GM12801 (cell line): ENCODE measurements around the gene TMEM232.

ENCODE experiments used
- TF ChIP-seq, protein P1 (sequence below): IDR thresholded peaks from one replicate; pipeline ENCODE4 v1.5.1; 2011; ENCODE audit warnings: control low read depth; ENCODE audit not compliant: insufficient read length; ENCODE audit errors: extremely low read depth

Gene TMEM232

DNA sequence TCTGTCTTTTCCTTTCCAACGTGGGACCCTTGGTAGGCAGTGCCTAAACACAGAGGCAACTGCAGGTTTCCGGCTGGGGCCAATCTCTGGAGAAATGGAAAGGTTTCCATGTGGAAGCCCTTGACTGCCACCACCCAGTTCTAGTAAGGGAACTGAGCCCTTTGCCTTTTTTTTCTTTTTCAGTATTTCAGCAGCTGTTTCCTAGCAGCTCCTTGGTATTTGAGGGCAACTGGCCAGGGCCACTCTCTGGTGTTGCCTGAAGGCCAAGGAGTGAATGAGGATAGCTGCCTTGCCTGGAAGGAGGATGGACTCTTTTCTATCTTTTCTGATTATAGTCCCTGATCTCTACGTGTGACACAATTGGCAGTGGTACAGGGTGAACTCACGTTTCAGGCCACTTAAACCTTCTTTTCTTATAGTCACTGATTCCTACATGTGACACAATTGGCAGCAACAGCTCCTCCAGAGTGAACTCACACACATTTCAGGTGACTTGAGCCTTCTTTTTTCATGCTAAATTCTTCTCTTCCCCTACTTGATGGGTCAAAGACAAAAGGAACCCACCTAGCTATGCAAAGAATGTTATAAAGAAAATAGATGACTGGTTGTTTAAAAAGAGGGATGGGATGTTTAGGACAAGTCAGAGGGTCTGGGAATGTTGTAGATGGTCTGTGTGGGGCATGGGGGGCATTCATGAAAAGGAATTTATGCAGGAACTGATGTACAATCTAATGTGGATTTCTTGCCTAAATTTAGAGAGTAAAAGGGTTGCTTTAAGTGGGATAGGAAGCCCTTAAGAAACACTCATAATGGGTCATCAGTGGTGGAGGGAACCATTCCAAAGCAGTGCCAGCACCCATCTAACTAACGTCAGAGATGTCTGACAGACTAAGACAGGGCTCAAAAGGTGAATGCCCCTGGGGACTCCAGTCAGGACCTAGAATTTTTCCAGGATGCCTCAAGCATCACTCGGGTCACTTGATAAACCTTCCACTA is 190.1 kb downstream of the TMEM232 start:
- TF ChIP-seq, protein P1, sequence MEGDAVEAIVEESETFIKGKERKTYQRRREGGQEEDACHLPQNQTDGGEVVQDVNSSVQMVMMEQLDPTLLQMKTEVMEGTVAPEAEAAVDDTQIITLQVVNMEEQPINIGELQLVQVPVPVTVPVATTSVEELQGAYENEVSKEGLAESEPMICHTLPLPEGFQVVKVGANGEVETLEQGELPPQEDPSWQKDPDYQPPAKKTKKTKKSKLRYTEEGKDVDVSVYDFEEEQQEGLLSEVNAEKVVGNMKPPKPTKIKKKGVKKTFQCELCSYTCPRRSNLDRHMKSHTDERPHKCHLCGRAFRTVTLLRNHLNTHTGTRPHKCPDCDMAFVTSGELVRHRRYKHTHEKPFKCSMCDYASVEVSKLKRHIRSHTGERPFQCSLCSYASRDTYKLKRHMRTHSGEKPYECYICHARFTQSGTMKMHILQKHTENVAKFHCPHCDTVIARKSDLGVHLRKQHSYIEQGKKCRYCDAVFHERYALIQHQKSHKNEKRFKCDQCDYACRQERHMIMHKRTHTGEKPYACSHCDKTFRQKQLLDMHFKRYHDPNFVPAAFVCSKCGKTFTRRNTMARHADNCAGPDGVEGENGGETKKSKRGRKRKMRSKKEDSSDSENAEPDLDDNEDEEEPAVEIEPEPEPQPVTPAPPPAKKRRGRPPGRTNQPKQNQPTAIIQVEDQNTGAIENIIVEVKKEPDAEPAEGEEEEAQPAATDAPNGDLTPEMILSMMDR, result no peak

DNA sequence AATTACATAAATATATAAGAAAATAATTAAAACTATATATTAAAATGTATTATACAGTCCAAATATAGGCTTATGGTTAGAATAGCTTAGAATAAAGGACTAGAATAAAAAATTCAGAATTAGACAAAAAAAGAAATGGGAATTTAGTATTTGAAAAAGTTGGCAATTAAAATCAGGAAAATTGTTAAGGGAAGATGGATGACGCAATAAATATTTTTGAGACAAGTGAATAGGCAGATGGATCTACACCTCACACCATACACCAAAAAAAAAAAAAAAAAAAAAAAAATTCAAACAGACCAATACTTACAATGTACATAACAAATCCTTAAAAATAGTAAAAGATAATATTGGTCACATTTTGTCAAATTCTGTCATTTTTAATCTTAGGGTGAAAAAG is 200.7 kb downstream of the TMEM232 start:
- TF ChIP-seq, protein P1, result no peak

DNA sequence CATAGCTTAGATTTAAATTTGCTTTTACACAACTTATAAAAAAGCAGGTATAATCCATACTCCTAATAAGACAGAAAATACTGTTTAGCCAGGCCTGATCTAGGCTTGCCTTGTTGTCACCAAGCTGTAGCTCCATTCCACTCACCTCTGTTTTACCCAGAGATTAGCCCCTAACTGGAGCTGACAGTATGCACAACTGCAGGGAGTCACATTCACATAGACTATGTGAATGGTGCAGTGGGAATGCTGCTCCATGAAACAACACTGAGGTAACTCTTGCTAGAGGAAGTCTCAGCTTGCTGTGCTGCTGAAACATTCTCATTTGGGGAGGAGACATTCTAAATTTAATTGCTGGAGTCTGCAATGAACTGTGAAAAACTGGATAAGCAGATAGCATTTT is 209.1 kb downstream of the TMEM232 start:
- TF ChIP-seq, protein P1, result no peak

DNA sequence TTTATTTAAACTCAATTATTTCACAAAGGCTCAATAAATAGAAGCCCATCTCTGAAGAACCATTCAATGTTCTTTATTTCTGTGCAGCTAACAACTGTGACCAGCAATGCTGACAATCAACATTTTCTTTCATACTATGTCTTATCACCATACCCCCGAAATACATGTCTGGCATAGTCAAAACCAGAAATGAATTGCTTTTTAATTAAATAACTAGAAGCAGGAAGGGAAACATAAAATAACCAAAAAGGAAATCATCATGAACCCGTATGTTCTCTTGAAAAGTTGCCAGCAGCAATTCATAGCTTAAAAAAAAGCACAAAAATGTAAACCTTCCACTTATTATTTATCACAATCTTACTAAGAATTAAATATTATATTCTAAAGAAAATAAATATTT is 212.4 kb downstream of the TMEM232 start:
- TF ChIP-seq, protein P1, result no peak

DNA sequence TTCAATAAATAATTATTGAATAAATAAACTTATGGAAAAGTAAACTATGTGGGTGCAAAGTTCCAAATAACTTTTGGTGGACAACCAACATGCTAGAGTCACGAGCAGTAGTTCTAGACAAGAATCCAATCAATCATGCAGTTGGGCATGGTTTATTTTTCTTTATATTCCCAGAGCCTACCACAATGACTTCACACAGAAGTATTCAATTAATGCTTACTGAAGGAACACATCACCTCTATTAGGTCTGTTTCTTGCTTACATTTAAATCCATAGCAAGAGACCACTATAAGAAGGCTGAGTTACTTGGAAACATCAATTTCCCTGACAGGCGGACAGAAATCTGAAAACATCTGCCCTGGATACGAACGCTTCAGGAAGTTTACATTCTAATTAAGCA is 214.2 kb downstream of the TMEM232 start:
- TF ChIP-seq, protein P1, result no peak

DNA sequence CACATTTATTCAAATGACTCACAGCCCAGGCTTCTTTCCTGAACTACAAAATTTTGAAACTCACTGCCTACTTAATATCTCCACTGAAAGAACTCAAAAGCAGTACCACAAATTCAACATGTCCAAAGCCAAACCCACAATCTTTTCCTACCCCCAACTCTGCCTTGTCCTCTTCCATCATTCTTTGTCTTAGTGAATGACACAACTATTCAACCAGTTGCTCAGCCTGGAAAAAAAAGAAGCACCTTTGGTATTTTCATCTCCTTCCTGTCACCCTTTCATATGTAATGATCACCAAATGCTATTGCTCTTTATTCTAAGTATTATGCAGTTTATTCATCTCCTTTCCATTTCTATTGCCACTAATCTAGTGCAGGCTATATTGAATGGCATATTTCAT is 216.3 kb downstream of the TMEM232 start:
- TF ChIP-seq, protein P1, result no peak

DNA sequence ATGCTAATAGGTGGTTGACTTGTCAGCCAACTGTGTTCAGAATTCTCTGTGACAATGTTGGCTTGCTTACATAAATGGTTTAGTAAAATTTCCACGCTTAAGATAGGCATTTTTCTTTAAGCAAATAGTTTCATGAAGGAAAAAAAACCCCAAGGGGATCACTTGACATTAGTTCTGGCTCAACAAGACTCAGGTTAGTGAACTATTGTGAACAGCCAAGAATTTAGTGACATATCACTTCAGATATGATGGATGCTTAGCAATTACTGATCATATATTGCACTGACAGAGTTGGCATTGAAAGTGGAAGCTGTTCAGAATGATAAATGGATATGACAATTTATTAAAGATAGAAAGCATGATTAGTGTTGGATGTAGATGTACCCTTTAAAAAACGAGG is 218.5 kb downstream of the TMEM232 start:
- TF ChIP-seq, protein P1, result no peak
